Cardiac septum (tissue), 1 donor: ENCODE data around the gene ABCB11. TPM values are rescaled to one million over a fixed set of nuclear protein-coding genes. Genes with fewer than 3 reads are reported as not detected.

Source experiments
- total RNA-seq: library from RNA; stranded (reverse); fragmentation: NEBNext Ultra II Directional; extraction: Animal tissue kit (Norgen Biotek cat#: 25700); gene quantifications from one replicate; pipeline ENCODE4 v1.2.1, GENCODE V29; 2021
- donor health status: DM: no; HTN: no; CAD: no.

Gene ABCB11
- total RNA-seq, 1 donor from 2014 or later: 0.03 TPM

Other genes with a start within 250 kb of the ABCB11 start
- gene NOSTRIN, start 228.7 kb downstream of the ABCB11 start, total RNA-seq: 8.9 TPM
- 0.24 TPM for gene SPC25, start 140.9 kb downstream of the ABCB11 start, total RNA-seq
- gene G6PC2, start 130.0 kb downstream of the ABCB11 start, total RNA-seq: not detected
- 9.8 TPM for gene DHRS9, start 38.2 kb upstream of the ABCB11 start, total RNA-seq